IMR-90 (cell line): ENCODE data around the gene ETNK1. TPM values are rescaled to one million over a fixed set of nuclear protein-coding genes. Genes with fewer than 3 reads are reported as not detected.

ENCODE experiments used
- ATAC-seq: fragments of 200-7000 bp; cut with Tn5 transposase; 2 replicates; pipeline ENCODE4 v1.9.1; 2020; ENCODE audit warnings: low read depth, mild to moderate bottlenecking, moderate library complexity
- BruUV-seq: library from RNA; stranded (reverse); fragments of 400-500 nt; replicated peaks from 2 replicates; lab custom pipeline; 2021; lab: Mats Ljungman, UMichigan
- CTCF ChIA-PET: fragments of 300-600 bp; formaldehyde crosslinking; extraction: SDS; loops from one replicate; lab custom pipeline; 2021; ENCODE audit warnings: antibody characterized with exemption; lab: Yijun Ruan, JAX
- POLR2A ChIA-PET: fragments of 300-600 bp; sonication (Branson Sonifier 250); formaldehyde crosslinking; loops from one replicate; lab custom pipeline; 2022; ENCODE audit warnings: antibody characterized with exemption; ENCODE audit not compliant: unreplicated experiment; lab: Charles Lee
- DNase-seq: peaks from one replicate; pipeline ENCODE4 v3.0.0; 2013
- H2AFZ ChIP-seq: replicated peaks from 2 replicates; pipeline ENCODE3; 2013; ENCODE audit warnings: low read length, mild to moderate bottlenecking; ENCODE audit not compliant: poor library complexity
- H2AK5ac ChIP-seq: 2 replicates; pipeline ENCODE4 v1.6.1; 2013; ENCODE audit warnings: low read depth, low read length, inconsistent platforms
- H2AK9ac ChIP-seq: replicated peaks from 2 replicates; pipeline ENCODE3; 2013; ENCODE audit warnings: mild to moderate bottlenecking, low read depth, low read length, moderate library complexity; ENCODE audit not compliant: poor library complexity
- H2BK120ac ChIP-seq: 2 replicates; pipeline ENCODE4 v1.6.1; 2013; ENCODE audit warnings: low read depth, low read length, inconsistent platforms
- H2BK15ac ChIP-seq: 3 replicates; pipeline ENCODE4 v1.6.1; 2013; ENCODE audit warnings: low read depth, low read length, inconsistent platforms
- H2BK20ac ChIP-seq: 2 replicates; pipeline ENCODE4 v1.6.1; 2013; ENCODE audit warnings: low read depth, mild to moderate bottlenecking, inconsistent platforms, low read length, moderate library complexity
- H2BK5ac ChIP-seq: 2 replicates; pipeline ENCODE4 v1.6.1; 2013; ENCODE audit warnings: mild to moderate bottlenecking, low read depth, low read length, inconsistent platforms; ENCODE audit not compliant: poor library complexity, severe bottlenecking
- H3K14ac ChIP-seq: replicated peaks from 2 replicates; pipeline ENCODE4 v1.6.1; 2013; ENCODE audit warnings: low read depth, low read length, inconsistent platforms
- H3K18ac ChIP-seq: 2 replicates; pipeline ENCODE4 v1.6.1; 2013; ENCODE audit warnings: low read depth, low read length, control low read depth
- H3K23ac ChIP-seq: 2 replicates; pipeline ENCODE4 v1.6.1; 2013; ENCODE audit warnings: low read depth, low read length, inconsistent platforms
- H3K27ac ChIP-seq: 2 replicates; pipeline ENCODE4 v1.5.1; 2013; ENCODE audit warnings: mild to moderate bottlenecking, control low read depth, low read length; ENCODE audit not compliant: insufficient read depth
- H3K27me3 ChIP-seq: 2 replicates; pipeline ENCODE4 v1.6.1; 2013; ENCODE audit warnings: low read length; ENCODE audit not compliant: control insufficient read depth, insufficient read depth
- H3K36me3 ChIP-seq: 2 replicates; pipeline ENCODE4 v1.6.1; 2013; ENCODE audit warnings: low read length, mixed read lengths; ENCODE audit not compliant: control insufficient read depth, insufficient read depth
- H3K4ac ChIP-seq: 2 replicates; pipeline ENCODE4 v1.6.1; 2013; ENCODE audit warnings: low read depth, low read length, inconsistent platforms
- H3K4me1 ChIP-seq: 2 replicates; pipeline ENCODE4 v1.6.1; 2013; ENCODE audit warnings: low read length, mixed read lengths; ENCODE audit not compliant: control insufficient read depth, insufficient read depth
- H3K4me2 ChIP-seq: 2 replicates; pipeline ENCODE4 v1.6.1; 2013; ENCODE audit warnings: low read depth, mild to moderate bottlenecking, control low read depth, low read length, moderate library complexity
- H3K4me3 ChIP-seq: 2 replicates; pipeline ENCODE4 v1.5.1; 2013; ENCODE audit warnings: low read depth, mild to moderate bottlenecking, control low read depth, low read length, moderate library complexity; ENCODE audit not compliant: insufficient read depth
- H3K56ac ChIP-seq: 2 replicates; pipeline ENCODE4 v1.6.1; 2013; ENCODE audit warnings: low read length, inconsistent platforms; ENCODE audit not compliant: insufficient read depth; ENCODE audit errors: extremely low read depth
- H3K79me1 ChIP-seq, 2 experiments: 2 replicates each; pipeline ENCODE4 v1.6.1; 2013; ENCODE audit warnings: low read length in 2 of 2, inconsistent platforms in 1 of 2, low read depth in 1 of 2
- H3K9ac ChIP-seq: 2 replicates; pipeline ENCODE4 v1.6.1; 2013; ENCODE audit warnings: low read depth, low read length, control low read depth
- H3K9me1 ChIP-seq: 2 replicates; pipeline ENCODE4 v1.6.1; 2013; ENCODE audit warnings: low read length, inconsistent platforms; ENCODE audit not compliant: insufficient read depth
- H3K9me3 ChIP-seq: 2 replicates; pipeline ENCODE4 v1.6.1; 2013; ENCODE audit warnings: low read length; ENCODE audit not compliant: control insufficient read depth, insufficient read depth
- H4K20me1 ChIP-seq: 2 replicates; pipeline ENCODE4 v1.6.1; 2013; ENCODE audit warnings: low read length, inconsistent platforms; ENCODE audit not compliant: insufficient read depth
- H4K5ac ChIP-seq: 2 replicates; pipeline ENCODE4 v1.6.1; 2013; ENCODE audit warnings: mild to moderate bottlenecking, low read depth, low read length, control low read depth
- H4K8ac ChIP-seq, 2 experiments: 2 replicates each; pipeline ENCODE4 v1.6.1; 2013; ENCODE audit warnings: low read depth in 2 of 2, low read length in 2 of 2, control low read depth in 1 of 2, inconsistent platforms in 1 of 2
- H4K91ac ChIP-seq: 2 replicates; pipeline ENCODE4 v1.6.1; 2013; ENCODE audit warnings: low read depth, low read length, inconsistent platforms; ENCODE audit not compliant: insufficient read depth
- MAFK ChIP-seq: IDR thresholded peaks from 2 replicates; pipeline ENCODE4 v1.6.1; 2012; ENCODE audit warnings: low read depth, low read length, improper control_type of control experiment
- WGBS, 2 experiments: methylation state at CpG; one replicate each; pipeline versions ENCODE4 v1.1.5 to v1.1.7; 2013; ENCODE audit warnings: missing lambda C conversion rate in 2 of 2; ENCODE audit not compliant: insufficient read length in 1 of 2; ENCODE audit errors: extremely low coverage in 2 of 2; 5-methylcytosine and 5-hydroxymethylcytosine counted together
- dilution Hi-C: fragments of 300-500 bp; cut with HindIII; formaldehyde crosslinking; loops from one replicate; pipeline ENCODE4 v1.14.3; 2018; ENCODE audit warnings: low sequenced_read_pairs; ENCODE audit not compliant: unreplicated experiment
- in situ Hi-C: fragments of 300-500 bp; cut with MboI; formaldehyde crosslinking; loops from 3 replicates; pipeline ENCODE4 v1.14.3; 2019; ENCODE audit warnings: low sequenced_read_pairs, inconsistent platforms, mixed read lengths
- intact Hi-C: fragments of 100-400 bp; cut with micrococcal nuclease; formaldehyde crosslinking; loops from 2 replicates; pipeline ENCODE4 v1.10.0; 2022
- polyA plus RNA-seq, 3 experiments: library from polyadenylated mRNA; depleted of rRNA; stranded (reverse); fragments of >200 nt; gene quantifications; 2 replicates each; pipeline ENCODE4 v1.2.3, GENCODE V29; 2012; ENCODE audit warnings: low replicate concordance in 1 of 3
- total RNA-seq: library from RNA; depleted of rRNA; stranded (reverse); fragments of >200 nt; gene quantifications from 2 replicates; pipeline ENCODE4 v1.2.3, GENCODE V29; 2012
- TF ChIP-seq, protein P1 (sequence below): fragments of 150-350 bp; IDR thresholded peaks from 2 replicates; pipeline ENCODE4 v1.6.1; 2017; ENCODE audit warnings: mild to moderate bottlenecking, antibody characterized with exemption, low read length, low read depth

Gene ETNK1
- total and polyA plus RNA-seq, 2 of the 4 experiments (the other 2 are of a cell fraction): 12.8 to 33.3 TPM

DNA sequence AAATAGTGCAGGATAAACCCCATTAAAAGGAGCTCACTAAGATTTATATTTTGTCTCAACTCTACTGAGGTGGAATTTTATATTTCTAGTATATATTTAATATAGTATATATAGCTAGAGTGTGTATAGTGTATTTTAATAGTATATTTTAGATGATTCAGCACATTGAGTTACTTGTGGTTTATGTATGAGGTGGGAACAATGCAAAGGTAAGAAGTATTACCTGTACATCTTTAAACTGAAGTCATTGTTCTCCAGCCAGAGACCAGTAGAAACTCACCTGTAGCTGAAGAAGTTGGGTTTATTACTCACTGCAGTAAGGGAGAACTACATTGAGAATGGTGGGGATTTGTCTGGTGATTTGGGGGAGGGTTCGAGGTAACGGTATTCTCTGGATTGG lies 15.9 kb downstream of the ETNK1 start:
- no peak overlapping the region for H2AK9ac ChIP-seq
- CTCF ChIA-PET: interaction anchor here (1.0 kb wide), 1 partner anchor 14 kb away, joined by 3 read pairs; no protein-coding TSS in a partner anchor
- 0 out of 2 replicates have a peak, but pooled peaks cover 1% of the 10 kb centered on the region for H3K9me1 ChIP-seq
- in situ Hi-C loops: no loop called here
- no peak overlapping the region for H3K27ac ChIP-seq
- ATAC-seq (no peak), DNase-seq (no peak)
- H3K56ac ChIP-seq: no peak overlapping the region
- H2AK5ac ChIP-seq: no peak overlapping the region
- POLR2A ChIA-PET: no interaction called here
- no peak overlapping the region for H3K4me3 ChIP-seq
- H4K5ac ChIP-seq: no peak overlapping the region
- peaks cover 6% of the 10 kb centered on the region for H4K20me1 ChIP-seq
- no peak overlapping the region for H2AFZ ChIP-seq
- H3K23ac ChIP-seq: no peak overlapping the region
- BruUV-seq: no TSS peak
- H3K79me1 ChIP-seq: peaks cover 21 to 37% of the 10 kb centered on the region in 2 experiments
- H3K36me3 ChIP-seq: no peaks in the 10 kb centered on the region; the same call in 1 of the 2 replicates
- H3K4me1 ChIP-seq: no peaks in the 10 kb centered on the region; the same call in 1 of the 2 replicates
- intact Hi-C loops: no loop called here
- dilution Hi-C loops: no loop called here
- no peak overlapping the region for H3K18ac ChIP-seq
- TF ChIP-seq, protein P1, sequence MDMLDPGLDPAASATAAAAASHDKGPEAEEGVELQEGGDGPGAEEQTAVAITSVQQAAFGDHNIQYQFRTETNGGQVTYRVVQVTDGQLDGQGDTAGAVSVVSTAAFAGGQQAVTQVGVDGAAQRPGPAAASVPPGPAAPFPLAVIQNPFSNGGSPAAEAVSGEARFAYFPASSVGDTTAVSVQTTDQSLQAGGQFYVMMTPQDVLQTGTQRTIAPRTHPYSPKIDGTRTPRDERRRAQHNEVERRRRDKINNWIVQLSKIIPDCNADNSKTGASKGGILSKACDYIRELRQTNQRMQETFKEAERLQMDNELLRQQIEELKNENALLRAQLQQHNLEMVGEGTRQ: no peak
- TF ChIP-seq MAFK: peak; percentile 38; the same call in 1 of the 2 replicates
- no peaks in the 10 kb centered on the region for H3K27me3 ChIP-seq
- H3K4me2 ChIP-seq: no peak overlapping the region
- H4K91ac ChIP-seq: no peak overlapping the region
- no CpG with 5 or more reads among the region's 2 CpGs for WGBS, 2 experiments
- H2BK15ac ChIP-seq: no peak overlapping the region
- H2BK5ac ChIP-seq: peak overlapping the region; percentile 58
- no peaks in the 10 kb centered on the region for H3K9me3 ChIP-seq
- no peak overlapping the region for H2BK20ac ChIP-seq
- no peak overlapping the region for H3K14ac ChIP-seq
- no peak overlapping the region for H3K4ac ChIP-seq
- H4K8ac ChIP-seq: no peak overlapping the region
- H3K9ac ChIP-seq: no peak overlapping the region
- no peak overlapping the region for H2BK120ac ChIP-seq
